ENCODE measurements around the gene GMFB. TPM values are rescaled to one million over a fixed set of nuclear protein-coding genes. Genes with fewer than 3 reads are reported as not detected.

The GMFB gene
- total RNA-seq, 4 donors from 2014 or later = 15.9 to 23.0 (median 19.1) TPM

DNA sequence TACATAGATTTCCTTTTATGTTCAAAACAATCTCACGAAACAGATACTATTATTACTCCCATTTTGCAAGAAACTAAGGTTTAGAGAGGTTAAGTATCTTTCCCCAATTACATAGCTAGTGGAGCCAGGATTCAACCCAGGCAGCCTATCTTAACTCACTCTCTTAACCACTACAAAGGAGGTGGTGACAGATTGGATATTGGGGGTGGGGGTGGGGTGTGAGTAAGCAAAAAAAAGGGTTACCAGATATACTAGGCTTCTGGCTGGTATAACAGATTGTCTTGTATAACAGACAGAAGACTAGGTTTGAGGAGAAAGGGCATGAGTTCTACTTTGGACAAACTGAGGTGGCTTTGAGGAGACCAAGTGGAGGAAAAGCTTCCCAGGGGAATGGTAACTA is 2.1 kb downstream of the GMFB start:
- H3K4me3 ChIP-seq (ENCODE audit: low read depth, poor library complexity, severe bottlenecking) = no peak overlapping the region
- WGBS, 2 donors = 94 to 98% methylated on average over 1 of the region's 1 CpG
- TF ChIP-seq POLR2A (IDR thresholded peaks at IDR 0.05) = no peak
- TF ChIP-seq, protein P1, sequence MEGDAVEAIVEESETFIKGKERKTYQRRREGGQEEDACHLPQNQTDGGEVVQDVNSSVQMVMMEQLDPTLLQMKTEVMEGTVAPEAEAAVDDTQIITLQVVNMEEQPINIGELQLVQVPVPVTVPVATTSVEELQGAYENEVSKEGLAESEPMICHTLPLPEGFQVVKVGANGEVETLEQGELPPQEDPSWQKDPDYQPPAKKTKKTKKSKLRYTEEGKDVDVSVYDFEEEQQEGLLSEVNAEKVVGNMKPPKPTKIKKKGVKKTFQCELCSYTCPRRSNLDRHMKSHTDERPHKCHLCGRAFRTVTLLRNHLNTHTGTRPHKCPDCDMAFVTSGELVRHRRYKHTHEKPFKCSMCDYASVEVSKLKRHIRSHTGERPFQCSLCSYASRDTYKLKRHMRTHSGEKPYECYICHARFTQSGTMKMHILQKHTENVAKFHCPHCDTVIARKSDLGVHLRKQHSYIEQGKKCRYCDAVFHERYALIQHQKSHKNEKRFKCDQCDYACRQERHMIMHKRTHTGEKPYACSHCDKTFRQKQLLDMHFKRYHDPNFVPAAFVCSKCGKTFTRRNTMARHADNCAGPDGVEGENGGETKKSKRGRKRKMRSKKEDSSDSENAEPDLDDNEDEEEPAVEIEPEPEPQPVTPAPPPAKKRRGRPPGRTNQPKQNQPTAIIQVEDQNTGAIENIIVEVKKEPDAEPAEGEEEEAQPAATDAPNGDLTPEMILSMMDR (IDR thresholded peaks at IDR 0.05) = no peak
- intact Hi-C loops (cut with DNase I; ENCODE audit: low total_unique reads) = no loop called here
- DNase-seq (ENCODE audit: low spot score in 2 of 2) = no peak

DNA sequence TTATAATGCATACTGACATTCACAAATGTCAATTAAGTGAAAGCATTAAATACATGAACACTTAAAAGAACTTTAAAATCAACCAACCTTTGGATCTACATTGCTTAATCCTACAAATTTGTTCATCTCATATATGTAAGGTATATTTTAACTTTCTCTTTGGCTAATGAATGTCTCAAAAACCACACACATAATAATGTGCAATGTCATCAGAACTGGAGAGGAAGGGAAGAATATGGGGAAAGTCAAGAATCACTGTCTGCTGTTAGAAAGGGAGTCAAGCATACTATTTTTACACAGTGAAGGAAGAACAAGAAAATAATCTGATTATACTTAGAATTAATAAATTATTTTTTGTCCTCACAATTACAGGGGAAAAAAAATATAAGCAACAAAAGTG is 4.9 kb downstream of the GMFB start:
- no peak overlapping the region for H3K4me3 ChIP-seq (ENCODE audit: low read depth, poor library complexity, severe bottlenecking)
- intact Hi-C loops (cut with DNase I; ENCODE audit: low total_unique reads) = no loop called here
- TF ChIP-seq, protein P1 (IDR thresholded peaks at IDR 0.05) = no peak
- TF ChIP-seq POLR2A (IDR thresholded peaks at IDR 0.05) = no peak
- no peak for DNase-seq (ENCODE audit: low spot score in 2 of 2)

DNA sequence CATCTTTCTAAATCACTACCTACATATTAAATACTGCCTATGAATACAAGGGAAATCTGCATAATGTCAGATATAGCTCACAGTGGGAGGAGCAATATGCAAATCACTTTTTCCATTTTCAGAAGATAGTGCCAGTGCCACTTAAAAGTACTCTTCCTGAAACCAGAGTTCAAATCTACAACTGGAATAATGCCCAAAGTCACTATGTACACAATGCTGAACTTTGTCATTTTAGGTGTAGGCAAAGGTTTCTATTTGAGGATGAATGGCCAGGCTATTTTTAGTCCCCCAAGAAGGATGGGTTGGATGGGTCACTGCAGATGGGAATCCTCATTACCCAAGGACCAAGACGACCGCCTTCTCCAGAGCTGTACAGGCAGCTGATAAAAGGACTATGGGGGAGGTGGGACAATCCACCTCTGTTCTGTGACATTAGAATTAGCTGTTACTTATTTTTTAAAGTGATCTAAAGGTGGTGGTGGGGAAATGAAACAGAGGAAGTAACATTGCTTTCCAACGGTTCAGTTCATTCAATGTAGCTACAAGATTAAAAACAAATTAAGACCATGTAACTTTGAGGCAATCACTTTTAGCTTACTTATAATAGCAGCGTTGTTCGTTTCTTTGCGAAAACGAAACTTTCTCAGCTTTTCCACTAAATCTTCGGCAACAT is 5.6 kb downstream of the GMFB start:
- H3K4me3 ChIP-seq (ENCODE audit: low read depth, poor library complexity, severe bottlenecking) = no peak overlapping the region
- intact Hi-C loops (cut with DNase I; ENCODE audit: low total_unique reads) = no loop called here
- no peak for DNase-seq (ENCODE audit: low spot score in 2 of 2)
- 80 to 87% methylated on average over 8 of the region's 8 CpGs for WGBS, 2 donors
- TF ChIP-seq, protein P1 (IDR thresholded peaks at IDR 0.05) = no peak
- no peak for TF ChIP-seq POLR2A (IDR thresholded peaks at IDR 0.05)

DNA sequence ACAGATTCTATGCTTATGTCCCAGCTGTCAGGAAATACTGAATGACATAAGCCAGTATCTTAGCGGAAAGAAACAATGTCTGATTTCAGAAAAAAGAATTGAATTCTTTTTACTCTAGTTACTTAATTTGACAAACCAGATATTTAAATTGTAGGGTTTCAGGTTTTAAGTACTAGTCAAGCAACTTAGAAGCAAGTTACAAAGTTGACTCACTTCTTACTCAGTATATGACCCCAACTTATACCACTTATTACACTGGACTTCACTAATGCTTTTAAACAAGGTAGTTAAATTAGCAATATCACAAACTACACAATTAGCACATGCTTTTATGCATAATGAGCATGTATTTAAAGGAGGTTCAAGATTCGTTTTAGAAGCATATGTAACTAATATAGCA is 7.1 kb downstream of the GMFB start:
- intact Hi-C loops (cut with DNase I; ENCODE audit: low total_unique reads) = no loop called here
- 89 to 90% methylated on average over 2 of the region's 2 CpGs for WGBS, 2 donors
- DNase-seq (ENCODE audit: low spot score in 2 of 2) = no peak
- TF ChIP-seq, protein P1 (IDR thresholded peaks at IDR 0.05) = no peak
- TF ChIP-seq POLR2A (IDR thresholded peaks at IDR 0.05) = no peak
- H3K4me3 ChIP-seq (ENCODE audit: low read depth, poor library complexity, severe bottlenecking) = no peak overlapping the region

DNA sequence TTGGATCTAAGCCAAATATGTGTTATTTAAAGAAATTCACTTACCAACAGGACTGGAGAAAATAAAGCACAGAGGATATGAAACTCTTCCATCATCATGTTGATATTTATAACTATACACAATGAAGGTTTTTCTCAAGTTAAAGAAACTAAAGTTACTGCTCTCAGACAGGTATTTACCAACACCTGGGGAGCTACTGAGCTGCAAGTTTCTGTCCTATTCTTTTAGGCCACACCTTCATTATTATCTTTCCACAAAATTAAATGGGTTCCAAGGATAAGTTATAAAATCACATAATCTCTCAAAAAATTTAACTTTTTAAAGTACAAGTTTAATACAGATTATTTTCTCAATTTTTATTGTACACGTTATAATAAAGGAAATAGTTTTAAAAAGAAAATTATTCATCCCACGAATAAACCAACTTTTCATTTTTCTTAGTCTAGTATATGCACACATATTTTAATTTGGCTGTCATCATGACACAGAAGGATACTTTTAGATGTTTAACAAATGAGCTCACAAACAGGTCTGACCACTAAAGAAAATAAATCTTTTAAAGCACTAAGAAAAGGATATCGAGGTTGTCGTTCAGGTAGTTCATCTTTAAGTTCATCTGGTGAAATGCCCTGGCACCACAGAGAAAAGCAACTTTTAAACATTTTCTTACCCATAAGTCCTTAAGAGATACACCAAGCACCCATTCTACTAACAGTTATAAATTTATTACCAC is 7.8 kb downstream of the GMFB start:
- intact Hi-C loops (cut with DNase I; ENCODE audit: low total_unique reads) = no loop called here
- TF ChIP-seq, protein P1 (IDR thresholded peaks at IDR 0.05) = no peak
- no peak for TF ChIP-seq POLR2A (IDR thresholded peaks at IDR 0.05)

More for the DNA sequence above, 7.8 kb downstream of the GMFB start:
- no peak for DNase-seq (ENCODE audit: low spot score in 2 of 2)
- no peak overlapping the region for H3K4me3 ChIP-seq (ENCODE audit: low read depth, poor library complexity, severe bottlenecking)
- WGBS, 2 donors = 65 to 75% methylated on average over 4 of the region's 4 CpGs

All from lower leg skin (tissue), 4 donors.